Right lobe of liver (tissue), 4 donors: Measurements from ENCODE around the gene PPCS.

Source experiments
- POLR2A ChIP-seq: fragments of 450-650 bp; IDR thresholded peaks from one replicate; pipeline ENCODE4 v1.6.1; 2017; ENCODE audit warnings: antibody characterized with exemption, mild to moderate bottlenecking
- TF ChIP-seq, protein P1 (sequence below), 4 donors: fragments of 200-600 bp in 3 of 4; fragments of 450-650 bp in 1 of 4; IDR thresholded peaks; one replicate each; pipeline versions ENCODE4 v1.5.1 to v1.8.0; 2016 to 2022; ENCODE audit warnings: antibody characterized with exemption in 4 of 4, mild to moderate bottlenecking in 2 of 4
- donor health status: DM: no; HTN: no; CAD: no.
- donor health status: DM: no; HTN: no; CAD: no.
- donor health status: DM: no; HTN: yes; CAD: no.

DNA sequence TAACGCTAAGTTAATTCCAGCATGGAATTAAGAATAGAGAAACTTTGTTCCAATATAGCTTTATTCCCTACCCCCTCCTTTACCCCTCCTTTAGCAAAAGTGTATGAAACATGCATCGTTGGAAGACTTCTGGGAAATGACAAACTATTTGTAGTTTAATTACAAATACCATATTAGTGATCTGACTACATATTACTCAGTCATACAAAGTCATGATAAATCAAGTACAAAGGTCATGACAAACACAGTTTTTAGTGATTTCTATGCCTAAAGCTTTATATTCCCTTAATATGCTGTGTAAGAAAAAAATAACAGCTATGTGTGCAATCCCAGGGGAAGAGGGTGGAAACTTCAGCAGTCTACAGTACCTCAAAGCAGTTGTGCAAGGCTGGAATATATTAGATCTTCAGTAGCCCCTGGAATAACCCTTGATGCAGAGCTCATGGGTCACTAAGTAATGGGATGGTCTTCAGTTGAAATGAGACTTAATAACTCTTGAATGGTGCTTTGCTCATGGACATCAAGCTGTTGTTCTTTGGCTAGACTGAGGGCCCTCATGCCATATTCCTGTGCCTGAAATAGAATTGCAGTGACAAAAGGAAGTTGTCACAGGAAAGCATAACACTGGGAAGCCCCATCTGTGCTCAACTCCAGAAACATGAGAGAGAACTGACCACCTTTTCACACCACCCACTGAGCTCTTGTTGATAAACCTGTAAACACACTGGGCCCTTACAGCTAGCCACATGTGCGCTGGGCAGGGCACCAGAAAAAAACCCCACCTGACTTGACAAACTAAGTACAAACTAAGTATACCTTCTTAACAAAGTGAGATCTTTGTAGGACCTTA lies 25.8 kb upstream of the PPCS start:
- TF ChIP-seq, protein P1, sequence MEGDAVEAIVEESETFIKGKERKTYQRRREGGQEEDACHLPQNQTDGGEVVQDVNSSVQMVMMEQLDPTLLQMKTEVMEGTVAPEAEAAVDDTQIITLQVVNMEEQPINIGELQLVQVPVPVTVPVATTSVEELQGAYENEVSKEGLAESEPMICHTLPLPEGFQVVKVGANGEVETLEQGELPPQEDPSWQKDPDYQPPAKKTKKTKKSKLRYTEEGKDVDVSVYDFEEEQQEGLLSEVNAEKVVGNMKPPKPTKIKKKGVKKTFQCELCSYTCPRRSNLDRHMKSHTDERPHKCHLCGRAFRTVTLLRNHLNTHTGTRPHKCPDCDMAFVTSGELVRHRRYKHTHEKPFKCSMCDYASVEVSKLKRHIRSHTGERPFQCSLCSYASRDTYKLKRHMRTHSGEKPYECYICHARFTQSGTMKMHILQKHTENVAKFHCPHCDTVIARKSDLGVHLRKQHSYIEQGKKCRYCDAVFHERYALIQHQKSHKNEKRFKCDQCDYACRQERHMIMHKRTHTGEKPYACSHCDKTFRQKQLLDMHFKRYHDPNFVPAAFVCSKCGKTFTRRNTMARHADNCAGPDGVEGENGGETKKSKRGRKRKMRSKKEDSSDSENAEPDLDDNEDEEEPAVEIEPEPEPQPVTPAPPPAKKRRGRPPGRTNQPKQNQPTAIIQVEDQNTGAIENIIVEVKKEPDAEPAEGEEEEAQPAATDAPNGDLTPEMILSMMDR (IDR thresholded peaks at IDR 0.05) = no peak
- no peak for TF ChIP-seq POLR2A
